Astrocyte of the hippocampus (primary cell): ENCODE data around the gene NUP35.

Experiments used
- DNase-seq: peaks from one replicate; pipeline ENCODE4 v3.0.0; 2011; ENCODE audit warnings: low read depth, low spot score

Gene NUP35

GRCh38 chr2:183124222-183124956 lies at the start of gene NUP35:
Gene NUP35, plus strand, starts transcription at chr2:183124443. Its CDS starts 15 bp downstream, at chr2:183124458.
- peak; percentile 96 for DNase-seq

GRCh38 chr2:183078163-183078463 lies 46.1 kb upstream of the NUP35 start:
- no peak for DNase-seq

GRCh38 chr2:183078464-183079138 lies 45.6 kb upstream of the NUP35 start, which contains the start of gene DUSP19:
Gene DUSP19, plus strand, starts transcription at chr2:183078747. Its CDS starts 187 bp downstream, at chr2:183078934.
- DNase-seq, result peak; percentile 96

- DNase-seq, result no peak
Observed at GRCh38 chr2:183079139-183079775, 45.0 kb upstream of the NUP35 start.

- DNase-seq, result no peak
Observed at GRCh38 chr2:183081911-183082310, 42.3 kb upstream of the NUP35 start.

GRCh38 chr2:183088061-183088460 lies 36.2 kb upstream of the NUP35 start:
- no peak for DNase-seq

GRCh38 chr2:183089192-183089851 lies 34.9 kb upstream of the NUP35 start:
- no peak for DNase-seq

- DNase-seq, result no peak
Observed at GRCh38 chr2:183091318-183091953, 32.8 kb upstream of the NUP35 start.

DNA sequence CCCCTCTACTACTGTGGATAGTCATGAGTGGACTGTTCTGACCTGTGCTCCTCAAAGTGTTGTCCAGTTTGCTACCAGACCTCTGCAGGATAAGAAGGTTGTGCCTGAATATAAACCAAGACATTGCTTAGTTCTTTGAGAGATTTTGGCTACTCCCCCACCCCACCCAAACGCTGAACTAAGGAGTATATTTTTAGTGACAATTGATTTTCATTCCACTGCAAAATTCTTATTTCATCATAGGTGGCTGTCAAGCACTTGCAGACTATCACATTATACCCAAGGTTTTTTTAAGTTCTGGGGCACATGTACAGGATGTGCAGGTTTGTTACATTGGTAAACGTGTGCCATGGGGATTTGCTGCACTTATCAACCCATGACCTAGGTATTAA lies 32.3 kb upstream of the NUP35 start:
- DNase-seq, result no peak

DNA sequence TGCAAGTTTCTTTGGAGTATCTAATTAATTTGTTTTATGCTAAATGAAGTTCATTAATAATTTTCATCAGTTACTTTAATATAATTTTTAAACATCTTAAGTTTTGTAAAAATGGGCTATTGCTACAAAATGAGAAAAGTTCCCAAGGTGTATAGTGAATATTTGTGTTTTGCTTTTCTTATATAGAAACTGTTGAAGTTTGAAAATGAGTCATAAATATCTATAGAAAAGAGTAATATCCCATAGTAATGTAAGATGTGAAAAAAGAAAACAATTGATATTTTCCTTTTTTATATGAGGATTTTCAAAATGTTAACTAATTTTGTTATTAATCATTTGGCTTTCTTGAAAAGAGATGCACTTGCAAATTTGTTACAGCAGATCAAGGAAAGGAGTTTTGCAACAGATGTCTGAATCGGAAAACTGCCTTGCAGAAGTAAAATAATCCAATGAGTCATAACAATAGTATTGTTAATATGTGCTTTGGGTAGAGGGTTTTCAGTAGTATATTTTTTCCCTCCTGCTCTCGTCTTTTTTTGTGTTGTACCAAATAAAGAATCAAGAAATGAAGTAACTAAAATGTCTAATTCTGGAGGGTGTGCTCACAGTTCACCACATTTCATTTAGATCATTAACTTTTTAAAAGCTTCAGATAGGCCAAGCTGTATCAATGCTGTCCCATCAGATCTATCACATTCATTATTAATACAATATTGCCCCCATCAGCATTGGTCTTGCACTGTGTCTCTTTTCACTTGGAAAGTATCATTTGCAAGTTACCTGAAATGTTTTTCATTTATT lies 30.2 kb upstream of the NUP35 start:
- DNase-seq, result peak; percentile 44

DNA sequence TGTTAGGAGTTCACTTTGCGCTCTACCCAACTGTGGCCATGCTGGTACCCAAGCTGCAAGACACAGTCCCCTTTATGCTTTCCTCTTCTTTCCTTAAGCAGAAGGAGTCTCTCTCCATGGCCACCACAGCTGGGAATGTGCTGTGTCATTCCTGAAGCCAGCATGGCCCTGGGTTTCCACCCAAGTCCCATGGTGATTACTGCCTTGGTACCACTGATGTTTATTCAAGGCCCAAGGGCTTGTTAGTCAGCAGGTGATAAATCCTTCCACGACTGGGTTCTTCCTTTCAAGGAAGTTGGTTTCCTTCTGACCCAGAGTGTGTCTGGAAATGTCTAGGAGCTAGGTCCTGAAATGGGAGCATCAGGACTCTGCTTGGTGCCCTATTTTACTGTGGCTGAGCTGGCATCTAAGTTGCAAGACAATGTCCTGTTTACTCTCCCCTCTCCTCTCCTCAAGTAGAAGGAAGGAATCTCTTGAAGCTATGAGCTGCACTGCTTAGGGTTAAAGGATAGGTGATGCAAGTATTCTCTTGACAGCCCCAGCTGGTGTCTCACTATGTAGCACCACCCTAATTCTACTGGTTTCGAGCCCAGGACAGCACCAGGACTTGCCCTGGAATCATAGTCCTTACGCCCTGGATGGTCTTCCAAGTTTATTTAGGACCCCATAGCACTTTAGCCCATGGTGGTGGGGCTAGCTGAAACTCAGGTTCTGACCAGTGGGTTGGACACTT lies 18.7 kb upstream of the NUP35 start:
- no peak for DNase-seq

DNA sequence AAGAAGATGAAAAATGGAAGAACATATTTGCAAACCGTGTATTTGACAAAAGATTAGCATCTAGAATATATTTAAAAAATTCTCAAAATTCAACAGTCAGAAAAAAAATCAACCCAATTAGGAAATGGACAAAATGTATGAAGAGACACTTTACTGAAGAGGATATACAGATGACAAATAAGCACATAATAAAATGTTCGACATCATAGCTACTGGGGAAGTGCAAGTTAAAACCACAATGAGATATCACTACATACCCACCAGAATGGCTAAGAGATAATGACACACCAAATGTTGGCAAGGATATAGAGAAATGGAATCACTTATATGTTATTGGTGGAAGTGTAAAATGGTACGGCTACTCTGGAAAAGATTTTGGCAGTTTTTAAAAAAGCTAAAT lies 11.7 kb upstream of the NUP35 start:
- no peak for DNase-seq

DNA sequence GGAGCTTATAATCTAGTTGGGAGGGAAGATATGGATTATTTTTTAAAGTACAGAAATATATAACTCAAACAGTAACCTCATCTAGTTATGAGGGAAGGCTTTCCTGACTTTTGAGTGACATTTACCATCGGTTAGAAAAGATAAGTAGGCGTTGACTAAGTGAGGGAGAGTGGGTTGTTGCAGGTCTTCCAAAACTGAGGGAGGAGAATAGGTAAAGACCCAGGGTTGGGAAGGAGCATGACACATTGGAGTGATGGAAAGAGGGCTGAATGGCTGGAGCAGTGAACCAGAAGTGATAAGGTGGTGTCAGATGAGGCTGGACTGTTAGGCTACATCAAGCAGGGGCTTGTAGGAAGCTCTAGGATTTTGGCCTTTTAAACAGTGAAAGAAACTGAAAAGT lies 10.6 kb upstream of the NUP35 start:
- no peak for DNase-seq

DNA sequence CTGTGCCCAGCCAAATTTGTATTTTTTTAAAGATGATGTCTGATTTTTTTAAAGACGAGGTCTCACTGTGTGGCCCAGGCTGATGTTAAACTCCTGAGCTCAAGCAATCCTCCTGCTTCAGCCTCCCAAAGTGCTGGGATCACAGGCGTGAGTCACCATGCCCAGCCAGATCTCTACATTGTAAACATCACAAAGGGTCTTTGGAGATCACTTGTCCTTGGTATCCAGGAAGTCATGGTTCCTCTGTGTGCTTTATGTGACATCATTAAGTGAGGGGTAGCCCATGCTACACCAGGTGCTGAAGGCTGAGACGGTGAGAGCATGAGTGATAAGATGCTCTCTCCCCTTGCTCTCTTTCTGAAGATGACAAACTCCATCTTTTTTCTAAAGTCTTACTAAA lies 7.0 kb upstream of the NUP35 start:
- no peak for DNase-seq

GRCh38 chr2:183123117-183123958 lies 905 bp upstream of the NUP35 start:
- no peak for DNase-seq

DNA sequence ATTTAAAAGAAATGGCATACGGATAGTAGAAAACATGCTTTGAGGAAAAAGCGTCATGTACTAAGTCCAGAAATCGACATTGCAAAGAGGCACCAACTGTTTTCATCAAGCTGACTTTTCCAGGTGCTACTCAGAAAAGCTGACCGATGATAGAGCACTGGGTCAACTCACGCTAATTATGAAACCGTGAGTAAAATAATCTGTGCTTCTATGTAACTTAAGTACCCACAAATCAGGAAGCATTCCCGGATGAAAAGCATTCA lies 353 bp upstream of the NUP35 start:
- no peak for DNase-seq

DNA sequence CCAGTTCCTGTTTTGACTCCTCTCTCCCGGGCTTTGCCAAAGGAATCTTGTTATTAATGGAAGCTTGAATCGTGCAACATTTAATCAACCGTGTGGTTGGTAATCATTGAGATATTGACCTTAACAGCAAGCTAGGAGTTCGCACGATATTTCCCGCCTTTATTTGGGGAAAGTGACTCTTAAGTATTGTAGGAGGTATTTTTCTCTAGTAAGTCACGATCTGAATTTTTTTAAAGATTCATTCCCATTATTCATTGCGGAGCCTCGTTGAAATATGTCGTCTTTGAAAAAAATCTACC lies 663 bp downstream of the NUP35 start:
- no peak for DNase-seq

GRCh38 chr2:183125659-183126341 lies 1.6 kb downstream of the NUP35 start:
- DNase-seq, result no peak

DNA sequence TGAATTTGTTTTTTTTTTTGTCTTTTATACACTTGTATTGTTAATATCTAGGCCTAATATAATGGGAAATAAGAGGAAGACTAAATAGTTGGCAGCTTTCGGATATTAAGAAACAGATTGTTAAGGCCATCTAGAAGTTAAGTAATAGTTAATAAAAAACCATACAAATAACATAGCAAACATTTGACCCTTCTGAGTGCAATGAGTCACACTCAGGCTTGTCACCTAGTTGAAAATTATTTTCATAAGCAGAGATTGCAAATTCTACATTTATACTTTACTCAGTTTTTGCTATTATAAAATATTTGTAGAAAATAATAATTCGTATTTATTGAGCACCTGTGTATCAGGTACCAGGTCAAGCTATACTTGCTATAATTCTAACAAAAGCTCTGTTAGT lies 2.4 kb downstream of the NUP35 start:
- DNase-seq, result no peak
